ENCODE measurements around the gene CDH18.

The CDH18 gene

DNA sequence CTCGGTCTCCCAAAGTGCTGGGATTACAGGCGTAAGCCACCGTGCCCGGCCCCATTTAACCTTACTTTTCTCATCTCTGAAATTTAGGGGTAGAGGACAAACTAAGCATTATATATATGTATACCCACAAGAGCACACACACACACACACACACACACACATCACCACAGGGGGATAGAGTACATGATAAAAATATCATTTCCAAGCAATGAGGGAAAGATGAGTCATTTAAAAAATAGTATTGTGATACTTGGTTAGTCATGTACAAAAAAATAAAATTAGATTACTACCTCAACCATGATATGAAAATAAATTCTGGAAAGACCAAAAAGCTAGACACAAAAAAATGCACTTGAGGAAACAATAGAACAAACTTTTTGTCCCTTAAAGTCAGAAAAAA is 67.2 kb downstream of the CDH18 start (continued):
- TF ChIP-seq, protein P1, sequence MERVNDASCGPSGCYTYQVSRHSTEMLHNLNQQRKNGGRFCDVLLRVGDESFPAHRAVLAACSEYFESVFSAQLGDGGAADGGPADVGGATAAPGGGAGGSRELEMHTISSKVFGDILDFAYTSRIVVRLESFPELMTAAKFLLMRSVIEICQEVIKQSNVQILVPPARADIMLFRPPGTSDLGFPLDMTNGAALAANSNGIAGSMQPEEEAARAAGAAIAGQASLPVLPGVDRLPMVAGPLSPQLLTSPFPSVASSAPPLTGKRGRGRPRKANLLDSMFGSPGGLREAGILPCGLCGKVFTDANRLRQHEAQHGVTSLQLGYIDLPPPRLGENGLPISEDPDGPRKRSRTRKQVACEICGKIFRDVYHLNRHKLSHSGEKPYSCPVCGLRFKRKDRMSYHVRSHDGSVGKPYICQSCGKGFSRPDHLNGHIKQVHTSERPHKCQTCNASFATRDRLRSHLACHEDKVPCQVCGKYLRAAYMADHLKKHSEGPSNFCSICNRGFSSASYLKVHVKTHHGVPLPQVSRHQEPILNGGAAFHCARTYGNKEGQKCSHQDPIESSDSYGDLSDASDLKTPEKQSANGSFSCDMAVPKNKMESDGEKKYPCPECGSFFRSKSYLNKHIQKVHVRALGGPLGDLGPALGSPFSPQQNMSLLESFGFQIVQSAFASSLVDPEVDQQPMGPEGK (CRISPR knock-in tag; IDR thresholded peaks at IDR 0.05; ENCODE audit: borderline replicate concordance): no peak

DNA sequence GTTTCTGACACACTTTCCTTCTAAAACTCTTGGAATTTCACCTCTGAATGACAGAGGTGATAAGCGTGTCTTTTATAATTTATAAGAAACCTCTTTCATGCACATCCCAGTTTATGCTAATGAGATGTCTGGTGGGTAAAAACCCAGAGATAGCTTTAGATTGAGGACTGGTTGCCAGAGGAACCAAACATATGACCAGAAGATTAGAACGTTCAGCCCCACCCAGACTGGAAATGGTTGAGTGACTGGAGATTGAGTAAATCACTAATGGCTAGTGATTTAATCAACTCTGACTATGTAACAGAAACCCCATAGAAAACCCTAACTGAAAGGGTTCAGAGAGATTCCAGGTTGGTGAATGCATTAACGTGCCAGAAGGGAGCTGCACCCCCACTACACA is 69.2 kb downstream of the CDH18 start:
- TF ChIP-seq ISL1 (CRISPR knock-in tag; IDR thresholded peaks at IDR 0.05) (no peak), CSDC2 (CRISPR knock-in tag; IDR thresholded peaks at IDR 0.05) (no peak), BACH2 (CRISPR knock-in tag; IDR thresholded peaks at IDR 0.05; ENCODE audit: borderline replicate concordance) (no peak), ZNF565 (CRISPR knock-in tag; conservative IDR thresholded peaks at IDR 0.05; ENCODE audit: low read depth) (no peak), ARNTL (CRISPR knock-in tag; IDR thresholded peaks at IDR 0.05; ENCODE audit: borderline replicate concordance, low read depth) (no peak)
- no peak for ATAC-seq

DNA sequence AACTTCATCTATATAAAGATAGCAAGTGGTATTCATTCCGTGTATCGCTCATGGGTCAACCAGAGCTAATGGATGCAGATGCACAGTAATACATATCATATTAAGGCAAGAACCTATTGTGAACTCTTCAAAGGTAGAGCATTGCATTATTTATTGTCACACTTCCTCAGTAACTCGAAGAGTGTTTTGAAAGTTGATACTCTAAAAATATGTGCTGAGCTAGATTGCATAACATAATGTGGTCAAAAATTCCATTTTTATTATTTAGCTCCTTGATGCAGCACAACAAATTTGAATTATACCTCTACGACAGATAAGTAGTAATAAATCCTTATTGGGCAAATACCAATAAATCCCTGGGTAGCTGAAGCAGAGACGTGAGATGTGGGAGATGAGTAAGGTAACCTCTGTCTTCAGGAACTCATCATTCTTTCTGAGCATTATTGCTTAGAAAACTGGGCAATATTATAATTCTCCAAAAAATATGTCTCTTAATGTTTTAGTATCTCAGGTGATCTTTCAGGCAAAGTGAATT is 70.3 kb downstream of the CDH18 start:
- no peak for TF ChIP-seq PPARA (CRISPR knock-in tag; IDR thresholded peaks at IDR 0.05; ENCODE audit: borderline replicate concordance)
- TF ChIP-seq ZNF8 (CRISPR knock-in tag; IDR thresholded peaks at IDR 0.05): no peak
- ATAC-seq: no peak

DNA sequence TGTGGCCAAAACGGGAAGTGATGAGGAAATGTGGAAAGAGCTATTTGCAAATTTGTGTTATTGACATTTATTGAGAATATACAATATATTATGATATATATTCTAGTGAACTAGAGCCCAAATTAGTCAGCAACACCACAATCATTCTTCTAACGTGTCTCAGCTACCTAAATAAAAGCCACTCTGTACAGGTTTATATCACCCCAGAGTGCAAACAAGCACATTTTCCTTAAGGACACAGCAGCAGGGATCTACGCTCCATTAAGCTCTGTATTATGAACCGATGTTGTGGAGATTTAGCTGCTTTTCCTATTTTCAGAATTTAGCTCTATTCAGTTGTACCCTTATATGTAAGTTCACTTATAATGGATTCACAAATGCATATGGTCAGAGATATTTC is 77.9 kb downstream of the CDH18 start:
- ATAC-seq: no peak
- TF ChIP-seq, protein P2, sequence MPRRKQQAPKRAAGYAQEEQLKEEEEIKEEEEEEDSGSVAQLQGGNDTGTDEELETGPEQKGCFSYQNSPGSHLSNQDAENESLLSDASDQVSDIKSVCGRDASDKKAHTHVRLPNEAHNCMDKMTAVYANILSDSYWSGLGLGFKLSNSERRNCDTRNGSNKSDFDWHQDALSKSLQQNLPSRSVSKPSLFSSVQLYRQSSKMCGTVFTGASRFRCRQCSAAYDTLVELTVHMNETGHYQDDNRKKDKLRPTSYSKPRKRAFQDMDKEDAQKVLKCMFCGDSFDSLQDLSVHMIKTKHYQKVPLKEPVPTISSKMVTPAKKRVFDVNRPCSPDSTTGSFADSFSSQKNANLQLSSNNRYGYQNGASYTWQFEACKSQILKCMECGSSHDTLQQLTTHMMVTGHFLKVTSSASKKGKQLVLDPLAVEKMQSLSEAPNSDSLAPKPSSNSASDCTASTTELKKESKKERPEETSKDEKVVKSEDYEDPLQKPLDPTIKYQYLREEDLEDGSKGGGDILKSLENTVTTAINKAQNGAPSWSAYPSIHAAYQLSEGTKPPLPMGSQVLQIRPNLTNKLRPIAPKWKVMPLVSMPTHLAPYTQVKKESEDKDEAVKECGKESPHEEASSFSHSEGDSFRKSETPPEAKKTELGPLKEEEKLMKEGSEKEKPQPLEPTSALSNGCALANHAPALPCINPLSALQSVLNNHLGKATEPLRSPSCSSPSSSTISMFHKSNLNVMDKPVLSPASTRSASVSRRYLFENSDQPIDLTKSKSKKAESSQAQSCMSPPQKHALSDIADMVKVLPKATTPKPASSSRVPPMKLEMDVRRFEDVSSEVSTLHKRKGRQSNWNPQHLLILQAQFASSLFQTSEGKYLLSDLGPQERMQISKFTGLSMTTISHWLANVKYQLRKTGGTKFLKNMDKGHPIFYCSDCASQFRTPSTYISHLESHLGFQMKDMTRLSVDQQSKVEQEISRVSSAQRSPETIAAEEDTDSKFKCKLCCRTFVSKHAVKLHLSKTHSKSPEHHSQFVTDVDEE (CRISPR knock-in tag; IDR thresholded peaks at IDR 0.05): no peak
- no peak for TF ChIP-seq ZNF8 (CRISPR knock-in tag; IDR thresholded peaks at IDR 0.05)

DNA sequence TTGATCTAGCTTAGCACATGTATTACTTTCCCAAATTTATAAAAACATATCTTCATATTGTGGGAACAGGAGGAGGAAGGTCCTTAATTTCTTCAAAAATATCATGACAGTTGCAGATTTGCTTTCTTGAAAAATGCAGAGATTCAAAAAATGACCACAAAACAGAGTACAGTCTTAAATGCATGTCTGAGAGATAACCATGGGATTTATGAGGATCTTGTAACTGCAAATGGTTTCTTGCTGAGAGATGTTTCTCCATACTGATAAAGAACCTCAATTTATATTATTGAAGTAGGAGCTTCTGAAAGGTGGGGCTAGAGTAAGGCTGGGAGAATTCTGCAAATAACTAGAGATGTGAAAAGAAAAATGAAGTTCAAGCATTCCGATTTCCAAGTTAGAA is 83.2 kb downstream of the CDH18 start:
- ATAC-seq: no peak
- TF ChIP-seq RARB (CRISPR knock-in tag; IDR thresholded peaks at IDR 0.05) (no peak), ESRRG (CRISPR knock-in tag; IDR thresholded peaks at IDR 0.05) (no peak), SNAI2 (CRISPR knock-in tag; IDR thresholded peaks at IDR 0.05) (no peak), ZFP30 (CRISPR knock-in tag; IDR thresholded peaks at IDR 0.05) (no peak), ZNF8 (CRISPR knock-in tag; IDR thresholded peaks at IDR 0.05) (no peak), GLIS3 (CRISPR knock-in tag; IDR thresholded peaks at IDR 0.05) (no peak), ZC3H10 (CRISPR knock-in tag; IDR thresholded peaks at IDR 0.05) (no peak), ARNTL (CRISPR knock-in tag; IDR thresholded peaks at IDR 0.05; ENCODE audit: borderline replicate concordance, low read depth) (no peak), PPARA (CRISPR knock-in tag; IDR thresholded peaks at IDR 0.05; ENCODE audit: borderline replicate concordance) (no peak), OSR1 (CRISPR knock-in tag; IDR thresholded peaks at IDR 0.05) (no peak), TOX (CRISPR knock-in tag; IDR thresholded peaks at IDR 0.05; ENCODE audit: borderline replicate concordance) (no peak), ZNF565 (CRISPR knock-in tag; conservative IDR thresholded peaks at IDR 0.05; ENCODE audit: low read depth) (no peak)
- TF ChIP-seq, protein P3, sequence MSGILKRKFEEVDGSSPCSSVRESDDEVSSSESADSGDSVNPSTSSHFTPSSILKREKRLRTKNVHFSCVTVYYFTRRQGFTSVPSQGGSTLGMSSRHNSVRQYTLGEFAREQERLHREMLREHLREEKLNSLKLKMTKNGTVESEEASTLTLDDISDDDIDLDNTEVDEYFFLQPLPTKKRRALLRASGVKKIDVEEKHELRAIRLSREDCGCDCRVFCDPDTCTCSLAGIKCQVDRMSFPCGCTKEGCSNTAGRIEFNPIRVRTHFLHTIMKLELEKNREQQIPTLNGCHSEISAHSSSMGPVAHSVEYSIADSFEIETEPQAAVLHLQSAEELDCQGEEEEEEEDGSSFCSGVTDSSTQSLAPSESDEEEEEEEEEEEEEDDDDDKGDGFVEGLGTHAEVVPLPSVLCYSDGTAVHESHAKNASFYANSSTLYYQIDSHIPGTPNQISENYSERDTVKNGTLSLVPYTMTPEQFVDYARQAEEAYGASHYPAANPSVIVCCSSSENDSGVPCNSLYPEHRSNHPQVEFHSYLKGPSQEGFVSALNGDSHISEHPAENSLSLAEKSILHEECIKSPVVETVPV (CRISPR knock-in tag; IDR thresholded peaks at IDR 0.05): no peak
- TF ChIP-seq, protein P2 (CRISPR knock-in tag; IDR thresholded peaks at IDR 0.05): no peak

All from SK-N-SH treated with all-trans-retinoic acid at 6 μM for 48 hours (cell line).